H9 (cell line): ENCODE measurements around the gene FRY. TPM values are rescaled to one million over a fixed set of nuclear protein-coding genes. Genes with fewer than 3 reads are reported as not detected.

ENCODE experiments used
- DNase-seq: peaks from one replicate; pipeline ENCODE4 v3.0.0-alpha.2; 2017
- H2AFZ ChIP-seq: one replicate; pipeline ENCODE4 v1.6.1; 2013; ENCODE audit warnings: mild to moderate bottlenecking, low read length, control low read depth, moderate library complexity
- H2AK5ac ChIP-seq: 2 replicates; pipeline ENCODE4 v1.6.1; 2013; ENCODE audit warnings: low read length, control low read depth, mixed read lengths; ENCODE audit not compliant: insufficient read length
- H2BK120ac ChIP-seq: one replicate; pipeline ENCODE4 v1.6.1; 2013; ENCODE audit warnings: low read depth, mild to moderate bottlenecking, low read length, control low read depth, inconsistent platforms; ENCODE audit not compliant: poor library complexity, severe bottlenecking
- H2BK12ac ChIP-seq: 2 replicates; pipeline ENCODE4 v1.6.1; 2013; ENCODE audit warnings: low read length, control low read depth, mixed read lengths, low read depth; ENCODE audit not compliant: insufficient read length
- H2BK15ac ChIP-seq: 2 replicates; pipeline ENCODE4 v1.6.1; 2013; ENCODE audit warnings: low read depth, low read length, control low read depth
- H2BK20ac ChIP-seq: one replicate; pipeline ENCODE4 v1.6.1; 2013; ENCODE audit warnings: low read depth, mild to moderate bottlenecking, low read length, control low read depth, inconsistent platforms; ENCODE audit not compliant: poor library complexity, severe bottlenecking
- H2BK5ac ChIP-seq: 2 replicates; pipeline ENCODE4 v1.6.1; 2013; ENCODE audit warnings: low read length, control low read depth, mixed read lengths; ENCODE audit not compliant: insufficient read length
- H3K14ac ChIP-seq: 2 replicates; pipeline ENCODE4 v1.6.1; 2013; ENCODE audit warnings: low read length, control low read depth; ENCODE audit not compliant: insufficient read depth
- H3K18ac ChIP-seq: 2 replicates; pipeline ENCODE4 v1.6.1; 2013; ENCODE audit warnings: low read depth, mild to moderate bottlenecking, mixed read lengths, low read length, control low read depth; ENCODE audit not compliant: insufficient read length
- H3K23ac ChIP-seq: 2 replicates; pipeline ENCODE4 v1.6.1; 2013; ENCODE audit warnings: low read length, control low read depth, mixed read lengths, low read depth; ENCODE audit not compliant: insufficient read length
- H3K23me2 ChIP-seq: 2 replicates; pipeline ENCODE4 v1.6.1; 2013; ENCODE audit warnings: low read depth, mild to moderate bottlenecking, mixed read lengths, low read length, control low read depth; ENCODE audit not compliant: insufficient read length, poor library complexity, severe bottlenecking
- H3K27ac ChIP-seq: 2 replicates; pipeline ENCODE4 v1.5.1; 2013; ENCODE audit warnings: low read length, control low read depth, mixed read lengths, low read depth; ENCODE audit not compliant: insufficient read length
- H3K27me3 ChIP-seq: 2 replicates; pipeline ENCODE4 v1.6.1; 2013; ENCODE audit warnings: low read length, control low read depth, inconsistent platforms; ENCODE audit not compliant: insufficient read depth
- H3K4ac ChIP-seq: 2 replicates; pipeline ENCODE4 v1.6.1; 2013; ENCODE audit warnings: low read depth, mild to moderate bottlenecking, control low read depth, inconsistent platforms, low read length, moderate library complexity
- H3K4me1 ChIP-seq: 2 replicates; pipeline ENCODE4 v1.6.1; 2013; ENCODE audit warnings: low read length, control low read depth, inconsistent platforms; ENCODE audit not compliant: insufficient read depth
- H3K4me2 ChIP-seq: 2 replicates; pipeline ENCODE4 v1.6.1; 2013; ENCODE audit warnings: low read length, control low read depth, mixed read lengths; ENCODE audit not compliant: insufficient read length, insufficient read depth
- H3K56ac ChIP-seq: 2 replicates; pipeline ENCODE4 v1.6.1; 2013; ENCODE audit warnings: low read depth, mild to moderate bottlenecking, mixed read lengths, low read length, control low read depth; ENCODE audit not compliant: insufficient read length
- H3K79me1 ChIP-seq: 2 replicates; pipeline ENCODE4 v1.6.1; 2013; ENCODE audit warnings: low read depth, mild to moderate bottlenecking, moderate library complexity, low read length, control low read depth, inconsistent platforms; ENCODE audit not compliant: insufficient read depth, poor library complexity, severe bottlenecking
- H3K79me2 ChIP-seq: 2 replicates; pipeline ENCODE4 v1.6.1; 2013; ENCODE audit warnings: low read length, control low read depth, inconsistent platforms; ENCODE audit not compliant: insufficient read depth
- H3K9ac ChIP-seq: 2 replicates; pipeline ENCODE4 v1.6.1; 2013; ENCODE audit warnings: low read length, control low read depth, mixed read lengths; ENCODE audit not compliant: insufficient read length; ENCODE audit errors: extremely low read depth
- H3K9me3 ChIP-seq: one replicate; pipeline ENCODE4 v1.6.1; 2013; ENCODE audit warnings: low read depth, low read length, inconsistent platforms; ENCODE audit not compliant: control insufficient read depth
- H3T11ph ChIP-seq: one replicate; pipeline ENCODE4 v1.6.1; 2013; ENCODE audit warnings: mild to moderate bottlenecking, low read length, control low read depth, inconsistent platforms
- H4K20me1 ChIP-seq: one replicate; pipeline ENCODE4 v1.6.1; 2013; ENCODE audit not compliant: control insufficient read depth, insufficient read length, insufficient read depth
- H4K5ac ChIP-seq: 2 replicates; pipeline ENCODE4 v1.6.1; 2013; ENCODE audit warnings: low read depth, mild to moderate bottlenecking, mixed read lengths, low read length, control low read depth; ENCODE audit not compliant: insufficient read length
- H4K8ac ChIP-seq: replicated peaks from 2 replicates; pipeline ENCODE4 v1.6.1; 2013; ENCODE audit warnings: low read length, control low read depth, mixed read lengths, low read depth; ENCODE audit not compliant: insufficient read length
- H4K91ac ChIP-seq: 2 replicates; pipeline ENCODE4 v1.6.1; 2013; ENCODE audit warnings: low read depth, mild to moderate bottlenecking, moderate library complexity, mixed read lengths, low read length, control low read depth; ENCODE audit not compliant: insufficient read length
- H3K27ac Mint-ChIP-seq, 3 experiments: 2 replicates in 2 of 3; 3 replicates in 1 of 3; pipeline ENCODE4 v1.8.0; 2020 to 2021; ENCODE audit warnings: mixed read lengths in 3 of 3, mild to moderate bottlenecking in 1 of 3, moderate library complexity in 1 of 3
- H3K27me3 Mint-ChIP-seq: 2 replicates; pipeline ENCODE4 v1.8.0; 2021; ENCODE audit warnings: low read depth, mild to moderate bottlenecking, moderate library complexity, mixed read lengths
- H3K36me3 Mint-ChIP-seq, 3 experiments: 2 replicates in 2 of 3; 3 replicates in 1 of 3; pipeline ENCODE4 v1.8.0; 2020 to 2021; ENCODE audit warnings: low read depth in 3 of 3, mixed read lengths in 3 of 3; ENCODE audit not compliant: insufficient read depth in 1 of 3
- H3K4me1 Mint-ChIP-seq, 2 experiments: 2 replicates each; pipeline ENCODE4 v1.8.0; 2020; ENCODE audit warnings: mixed read lengths in 2 of 2
- H3K4me3 Mint-ChIP-seq, 2 experiments: 2 replicates in 1 of 2; 3 replicates in 1 of 2; pipeline ENCODE4 v1.8.0; 2020 to 2021; ENCODE audit warnings: mild to moderate bottlenecking in 2 of 2, mixed read lengths in 2 of 2, moderate library complexity in 1 of 2
- H3K9me3 Mint-ChIP-seq, 2 experiments: 2 replicates in 1 of 2; 3 replicates in 1 of 2; pipeline ENCODE4 v1.8.0; 2020; ENCODE audit warnings: mild to moderate bottlenecking in 2 of 2, mixed read lengths in 2 of 2, moderate library complexity in 1 of 2
- WGBS: extraction: QIAGEN DNeasy Blood & Tissue Kit; methylation state at CpG from one replicate; pipeline ENCODE4 v1.1.7; 2013; ENCODE audit warnings: missing lambda C conversion rate, low lambda C conversion rate, mixed read lengths; ENCODE audit not compliant: insufficient read length; ENCODE audit errors: extremely low coverage; 5-methylcytosine and 5-hydroxymethylcytosine counted together
- total RNA-seq: library from RNA; stranded (reverse); gene quantifications from 2 replicates; pipeline ENCODE4 v1.2.1, GENCODE V29; 2021
- TF ChIP-seq, protein P1 (sequence below): fragments of 200-600 bp; sonication (generic); conservative IDR thresholded peaks from 3 replicates; pipeline ENCODE4 v1.8.0; 2021; ENCODE audit warnings: antibody characterized with exemption, mild to moderate bottlenecking

Gene FRY
- total RNA-seq, 1 experiment from 2014 or later: 5.2 TPM

DNA sequence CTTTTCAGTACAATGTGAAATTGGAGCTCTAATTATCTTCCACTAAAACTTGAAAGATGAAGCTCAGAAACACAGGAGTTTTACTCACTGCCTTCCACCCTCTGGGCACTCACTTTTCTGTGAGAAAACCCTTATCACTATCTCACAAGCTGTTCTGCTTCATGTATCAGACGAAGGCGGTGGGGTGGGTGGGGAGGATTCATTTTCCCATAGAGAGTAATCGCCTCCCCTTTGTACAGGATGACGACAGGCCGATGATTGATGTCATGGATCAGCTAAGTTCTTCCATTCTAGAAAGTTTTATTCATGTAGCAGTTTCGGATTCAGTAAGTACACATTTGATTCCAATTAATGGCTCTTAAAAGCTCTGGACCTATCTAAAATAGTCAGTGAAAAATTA, 143.7 kb downstream of the FRY start:
- H3K4me1 Mint-ChIP-seq: no peaks in the 10 kb centered on the region
- H2BK15ac ChIP-seq: no peak overlapping the region
- H3K9me3 ChIP-seq: no peaks in the 10 kb centered on the region
- no peak overlapping the region for H3K56ac ChIP-seq
- no peaks in the 10 kb centered on the region for H3K4me1 ChIP-seq
- no peak overlapping the region for H2AK5ac ChIP-seq
- no peak overlapping the region for H3K4ac ChIP-seq
- H4K91ac ChIP-seq: no peak overlapping the region
- H3K23me2 ChIP-seq: no peaks in the 10 kb centered on the region
- no peak overlapping the region for H2BK20ac ChIP-seq
- H3K27me3 Mint-ChIP-seq: no peaks in the 10 kb centered on the region
- DNase-seq: no peak
- H3K4me2 ChIP-seq: no peak overlapping the region
- H3K4me3 Mint-ChIP-seq: no peak overlapping the region
- H2BK5ac ChIP-seq: no peak overlapping the region
- H3K14ac ChIP-seq: no peak overlapping the region
- H3K23ac ChIP-seq: no peak overlapping the region
- H4K5ac ChIP-seq: no peak overlapping the region
- no peaks in the 10 kb centered on the region for H3K9me3 Mint-ChIP-seq
- H3K36me3 Mint-ChIP-seq: no peaks in the 10 kb centered on the region
- TF ChIP-seq, protein P1, sequence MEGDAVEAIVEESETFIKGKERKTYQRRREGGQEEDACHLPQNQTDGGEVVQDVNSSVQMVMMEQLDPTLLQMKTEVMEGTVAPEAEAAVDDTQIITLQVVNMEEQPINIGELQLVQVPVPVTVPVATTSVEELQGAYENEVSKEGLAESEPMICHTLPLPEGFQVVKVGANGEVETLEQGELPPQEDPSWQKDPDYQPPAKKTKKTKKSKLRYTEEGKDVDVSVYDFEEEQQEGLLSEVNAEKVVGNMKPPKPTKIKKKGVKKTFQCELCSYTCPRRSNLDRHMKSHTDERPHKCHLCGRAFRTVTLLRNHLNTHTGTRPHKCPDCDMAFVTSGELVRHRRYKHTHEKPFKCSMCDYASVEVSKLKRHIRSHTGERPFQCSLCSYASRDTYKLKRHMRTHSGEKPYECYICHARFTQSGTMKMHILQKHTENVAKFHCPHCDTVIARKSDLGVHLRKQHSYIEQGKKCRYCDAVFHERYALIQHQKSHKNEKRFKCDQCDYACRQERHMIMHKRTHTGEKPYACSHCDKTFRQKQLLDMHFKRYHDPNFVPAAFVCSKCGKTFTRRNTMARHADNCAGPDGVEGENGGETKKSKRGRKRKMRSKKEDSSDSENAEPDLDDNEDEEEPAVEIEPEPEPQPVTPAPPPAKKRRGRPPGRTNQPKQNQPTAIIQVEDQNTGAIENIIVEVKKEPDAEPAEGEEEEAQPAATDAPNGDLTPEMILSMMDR: no peak
- no peak overlapping the region for H2BK120ac ChIP-seq
- no peak overlapping the region for H3T11ph ChIP-seq
- no peak overlapping the region for H4K8ac ChIP-seq
- H2AFZ ChIP-seq: no peak overlapping the region
- H4K20me1 ChIP-seq: no peaks in the 10 kb centered on the region
- WGBS: no CpG with 5 or more reads among the region's 6 CpGs
- H3K18ac ChIP-seq: no peak overlapping the region
- no peak overlapping the region for H3K27ac ChIP-seq
- no peak overlapping the region for H2BK12ac ChIP-seq
- no peak overlapping the region for H3K9ac ChIP-seq
- H3K27me3 ChIP-seq: no peaks in the 10 kb centered on the region
- H3K79me2 ChIP-seq: no peaks in the 10 kb centered on the region
- no peaks in the 10 kb centered on the region for H3K79me1 ChIP-seq
- H3K27ac Mint-ChIP-seq: no peak overlapping the region
